Heart left ventricle (tissue), 13 donors: Measurements from ENCODE around the gene EIF2AK3.

Experiments used
- CTCF ChIP-seq, 12 donors: fragments of 200-600 bp; sonication (generic) in 4 of 12; IDR thresholded peaks; one replicate each; pipeline versions ENCODE4 v1.5.0 to v1.8.0; 2018 to 2022; ENCODE audit warnings: antibody characterized with exemption in 12 of 12, mild to moderate bottlenecking in 5 of 12
- POLR2A ChIP-seq, 2 donors: fragments of 450-650 bp; IDR thresholded peaks; one replicate each; pipeline ENCODE4 v1.6.1; 2017; ENCODE audit warnings: antibody characterized with exemption in 2 of 2, mild to moderate bottlenecking in 2 of 2, moderate library complexity in 2 of 2
- donor health status: ischemic (EF 13 %, LVEDD 7.1; RV severe dilation, severe dysfunction).
- donor health status: DM: no; HTN: yes; CAD: no.
- donor health status: DM: no; HTN: no; CAD: no.
- donor health status: ischemic (EF 25% LVEDD 6.9; RV normal size, moderate dysfunction).
- donor health status: ischemic (EF 25% LVEDD 5.7; RV mildly dilated, moderate dysfunction).
- donor health status: ischemic (EF 35%, LVEDD 5.7; RV mildly dilated, moderate dysfunction).
- donor health status: nonischemic (EF 11% LVEDD 7.7; RV severe dilation, severe dysfunction).
- donor health status: DM: yes; HTN: yes; CAD: no.
- donor health status: PGD.
- donor health status: ischemic (EF 29% LVEDD 5.4; RV normal size, mild dysfunction).
- donor health status: nonischemic (EF 23%, LVEDD 6.1; RV moderate dilation, normal function).

- TF ChIP-seq POLR2A (IDR thresholded peaks at IDR 0.05) (no peak), CTCF (IDR thresholded peaks at IDR 0.05) (no peak)
Observed at GRCh38 chr2:88557290-88557689, 70.0 kb downstream of the EIF2AK3 start.
